DMS79 (cell line): ENCODE results near the gene APOBEC3C.
A peak's percentile ranks its signal among the peaks of the same experiment; 100 is the strongest.
"Not testable (repeated sequence)": the region's sequence is repeated elsewhere in the genome, so short reads cannot be mapped to it uniquely, and the experiment has no call there.

Experiments
- DNase-seq: peaks from one replicate; lab custom pipeline; 2025; lab: John Stamatoyannopoulos, UW

Gene APOBEC3C

GRCh38 chr22:39013942-39014722 is at the start of gene APOBEC3C:
APOBEC3C (plus strand) TSS chr22:39014257; CDS start chr22:39014363, 106 bp downstream.
- DNase-seq = peak; percentile 10

GRCh38 chr22:38964306-38964705 is 49.8 kb upstream of the APOBEC3C start:
- no peak for DNase-seq

- DNase-seq = no peak
Measured at GRCh38 chr22:38964989-38965388, 49.1 kb upstream of the APOBEC3C start.

- DNase-seq = no peak
Measured at GRCh38 chr22:38965614-38966379, 48.3 kb upstream of the APOBEC3C start.

- no peak for DNase-seq
Measured at GRCh38 chr22:38966380-38966702, 47.7 kb upstream of the APOBEC3C start.

GRCh38 chr22:38966942-38967341 is 47.1 kb upstream of the APOBEC3C start:
- no peak for DNase-seq

- no peak for DNase-seq
Measured at GRCh38 chr22:38967451-38968450, 46.3 kb upstream of the APOBEC3C start.

GRCh38 chr22:38968801-38969200 is 45.3 kb upstream of the APOBEC3C start:
- DNase-seq = no peak

- DNase-seq = no peak
Measured at GRCh38 chr22:38970551-38970950, 43.5 kb upstream of the APOBEC3C start.

GRCh38 chr22:38971202-38971601 is 42.9 kb upstream of the APOBEC3C start:
- DNase-seq = no peak

GRCh38 chr22:38971791-38972190 is 42.3 kb upstream of the APOBEC3C start:
- no peak for DNase-seq

- DNase-seq = no peak
Measured at GRCh38 chr22:38972558-38972957, 41.5 kb upstream of the APOBEC3C start.

GRCh38 chr22:38973289-38974169 is 40.5 kb upstream of the APOBEC3C start:
- no peak for DNase-seq

- no peak for DNase-seq
Measured at GRCh38 chr22:38974170-38974825, 39.8 kb upstream of the APOBEC3C start.

- DNase-seq = no peak
Measured at GRCh38 chr22:38974826-38975175, 39.3 kb upstream of the APOBEC3C start.

- DNase-seq = not testable (repeated sequence)
Measured at GRCh38 chr22:38977289-38977688, 36.8 kb upstream of the APOBEC3C start.

GRCh38 chr22:38980587-38980986 is 33.5 kb upstream of the APOBEC3C start:
- not testable (repeated sequence) for DNase-seq

GRCh38 chr22:38981005-38981991 is 32.8 kb upstream of the APOBEC3C start:
- DNase-seq = peak; percentile 19
